Immature natural killer cell (primary cell): ENCODE measurements around the gene CHST11. TPM values are rescaled to one million over a fixed set of nuclear protein-coding genes. Genes with fewer than 3 reads are reported as not detected.
"Not testable (repeated sequence)": the region's sequence is repeated elsewhere in the genome, so short reads cannot be mapped to it uniquely, and the experiment has no call there.

Experiments used
- DNase-seq, 3 donors: peaks; one replicate each; pipeline ENCODE4 v3.0.0; 2022; ENCODE audit warnings: mixed read lengths in 1 of 3
- H3K27ac Mint-ChIP-seq, 6 donors: one replicate each; pipeline ENCODE4 v1.8.0; 2020; ENCODE audit warnings: mixed read lengths in 6 of 6, mild to moderate bottlenecking in 5 of 6, inconsistent platforms in 4 of 6, moderate library complexity in 3 of 6
- H3K27me3 Mint-ChIP-seq, 3 donors: one replicate each; pipeline ENCODE4 v1.8.0; 2020 to 2021; ENCODE audit warnings: low read depth in 3 of 3, mild to moderate bottlenecking in 3 of 3, mixed read lengths in 3 of 3, moderate library complexity in 3 of 3, inconsistent platforms in 1 of 3
- H3K36me3 Mint-ChIP-seq, 3 donors: one replicate each; pipeline ENCODE4 v1.8.0; 2020; ENCODE audit warnings: mixed read lengths in 3 of 3, inconsistent platforms in 2 of 3, mild to moderate bottlenecking in 2 of 3
- H3K4me1 Mint-ChIP-seq, 2 donors: one replicate each; pipeline ENCODE4 v1.8.0; 2020; ENCODE audit warnings: inconsistent platforms in 2 of 2, mild to moderate bottlenecking in 2 of 2, mixed read lengths in 2 of 2, moderate library complexity in 1 of 2
- H3K4me3 Mint-ChIP-seq, 5 donors: one replicate each; pipeline ENCODE4 v1.8.0; 2020; ENCODE audit warnings: mild to moderate bottlenecking in 5 of 5, mixed read lengths in 5 of 5, inconsistent platforms in 3 of 5, moderate library complexity in 3 of 5
- H3K9me3 Mint-ChIP-seq, 6 donors: one replicate each; pipeline ENCODE4 v1.8.0; 2020; ENCODE audit warnings: mild to moderate bottlenecking in 6 of 6, mixed read lengths in 6 of 6, inconsistent platforms in 4 of 6, moderate library complexity in 3 of 6
- polyA plus RNA-seq, 3 donors: library from polyadenylated mRNA; unstranded; fragments of 300-500 nt; fragmentation: Illumina TruSeq; gene quantifications; one replicate each; pipeline ENCODE4 v1.2.3, GENCODE V29; 2021

Gene CHST11
- polyA plus RNA-seq, 3 donors from 2014 or later = 42.5 to 90.1 (median 78.4) TPM

GRCh38 chr12:104520242-104520900, 63.6 kb downstream of the CHST11 start:
- no peaks in the 10 kb centered on the region for H3K9me3 Mint-ChIP-seq
- peak overlapping the region; percentile 67 to 84 (median 81) for H3K4me3 Mint-ChIP-seq
- no peaks in the 10 kb centered on the region for H3K36me3 Mint-ChIP-seq
- H3K4me1 Mint-ChIP-seq = peaks cover 96 to 99% of the 10 kb centered on the region in 2 donors
- H3K27me3 Mint-ChIP-seq = peaks cover 3 to 7% (median 4%) of the 10 kb centered on the region in 3 donors
- H3K27ac Mint-ChIP-seq = peak overlapping the region; percentile 87 to 96 (median 94)
- peak in 2 of 3 donors; percentile 36 to 38 for DNase-seq

DNA sequence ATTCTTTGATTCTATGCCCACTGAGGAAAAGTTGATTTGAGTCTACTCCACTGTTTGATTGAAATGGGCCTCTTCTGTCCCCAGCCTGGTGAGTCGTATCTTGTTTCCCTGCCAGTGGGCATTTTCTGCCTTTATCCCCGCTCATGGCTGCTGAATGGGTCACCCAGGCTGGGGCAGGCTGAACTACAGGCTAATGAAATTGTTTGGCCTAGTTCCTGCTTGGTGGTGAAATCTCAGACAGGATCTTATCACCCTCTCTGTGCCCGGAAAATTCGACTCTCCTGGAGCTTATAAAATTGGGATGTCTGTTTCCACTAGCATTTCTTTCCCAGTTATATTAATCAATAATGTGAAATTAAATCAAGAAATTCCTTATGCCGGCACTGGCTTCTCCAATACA, 65.0 kb downstream of the CHST11 start:
- H3K9me3 Mint-ChIP-seq = no peaks in the 10 kb centered on the region
- peak overlapping the region; percentile 20 to 96 (median 90) for H3K27ac Mint-ChIP-seq
- peak overlapping the region in 1 of 5 donors; percentile 52 for H3K4me3 Mint-ChIP-seq
- H3K27me3 Mint-ChIP-seq = peaks cover 3 to 7% (median 4%) of the 10 kb centered on the region in 3 donors
- no peak for DNase-seq
- no peaks in the 10 kb centered on the region for H3K36me3 Mint-ChIP-seq
- peaks cover 96 to 99% of the 10 kb centered on the region in 2 donors for H3K4me1 Mint-ChIP-seq

DNA sequence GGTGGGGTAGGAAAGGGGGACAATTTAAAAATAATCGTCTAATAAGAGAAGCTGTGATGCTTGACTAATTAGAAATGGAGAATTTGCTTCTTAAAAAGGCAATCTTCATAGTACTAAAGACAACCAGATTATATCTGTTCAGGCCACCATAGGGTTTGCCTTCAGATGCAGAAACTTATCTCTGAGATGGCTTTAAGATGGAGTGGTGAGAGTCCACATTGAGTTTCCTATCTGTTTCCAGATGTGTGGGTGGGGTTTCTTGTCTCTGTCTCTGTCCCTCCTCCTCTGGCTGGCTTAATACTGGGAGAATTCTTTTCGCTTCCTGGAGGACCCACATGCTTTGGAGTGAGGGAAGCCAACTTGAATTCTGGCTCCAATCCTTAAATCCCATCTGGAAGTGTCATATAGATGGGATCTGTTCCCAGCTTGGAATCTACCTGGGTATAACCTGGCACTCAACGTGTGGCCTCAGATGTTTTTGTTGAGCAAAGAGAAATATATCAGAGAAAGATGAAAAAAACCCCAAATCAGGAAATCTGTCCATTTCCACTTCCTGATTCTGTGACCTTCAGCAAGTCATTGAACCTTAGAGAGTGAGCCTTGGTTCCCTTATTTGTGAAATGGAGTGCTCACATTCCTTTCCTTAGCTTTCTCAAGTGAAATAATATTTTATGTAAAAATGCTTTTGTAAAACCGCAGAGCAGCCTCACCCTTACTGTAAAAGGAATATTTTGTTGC, 66.4 kb downstream of the CHST11 start:
- Mint-ChIP-seq H3K36me3 (no peaks in the 10 kb centered on the region), H3K4me3 (peak overlapping the region in 4 of 5 donors; percentile 21 to 56 (median 44)), H3K27me3 (peaks cover 3 to 9% (median 4%) of the 10 kb centered on the region in 3 donors), H3K9me3 (no peaks in the 10 kb centered on the region), H3K27ac (peak overlapping the region; percentile 39 to 78 (median 71)), H3K4me1 (peaks cover 96 to 99% of the 10 kb centered on the region in 2 donors)
- no peak for DNase-seq

- peak overlapping the region; percentile 15 to 85 (median 73) for H3K27ac Mint-ChIP-seq
- H3K9me3 Mint-ChIP-seq = no peaks in the 10 kb centered on the region
- peak overlapping the region; percentile 12 to 56 (median 34) for H3K4me3 Mint-ChIP-seq
- no peak for DNase-seq
- peaks cover 97 to 99% of the 10 kb centered on the region in 2 donors for H3K4me1 Mint-ChIP-seq
- no peaks in the 10 kb centered on the region for H3K36me3 Mint-ChIP-seq
- peaks cover 0 to 5% (median 2%) of the 10 kb centered on the region in 3 donors for H3K27me3 Mint-ChIP-seq
These were observed 67.5 kb downstream of the CHST11 start for GRCh38 chr12:104524034-104524832.

DNA sequence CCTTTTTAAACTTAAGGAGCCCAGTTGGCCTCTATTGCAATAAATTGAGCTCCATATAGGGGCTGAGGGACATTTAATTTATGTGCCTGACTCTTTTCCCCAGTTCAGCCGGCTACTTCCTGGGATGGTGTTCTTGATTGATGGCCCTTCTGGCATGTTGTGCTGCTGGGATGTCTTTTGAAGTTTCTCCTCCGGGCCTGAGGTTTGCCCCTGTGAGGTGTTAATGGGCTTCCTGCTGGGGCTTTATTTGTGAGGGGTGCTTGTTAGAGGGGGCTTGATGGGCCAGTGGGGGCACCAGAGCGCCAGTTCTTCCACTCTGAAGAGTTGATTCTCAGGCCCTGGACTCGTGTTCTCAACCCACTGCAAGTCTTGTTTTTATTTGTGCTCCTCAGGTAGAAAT, 69.6 kb downstream of the CHST11 start:
- no peaks in the 10 kb centered on the region for H3K36me3 Mint-ChIP-seq
- H3K4me1 Mint-ChIP-seq = peaks cover 93 to 99% of the 10 kb centered on the region in 2 donors
- H3K27ac Mint-ChIP-seq = peak overlapping the region in 5 of 6 donors; percentile 7 to 73 (median 27)
- peaks cover 0 to 2% (median 0%) of the 10 kb centered on the region in 3 donors for H3K27me3 Mint-ChIP-seq
- H3K4me3 Mint-ChIP-seq = no peak overlapping the region
- no peaks in the 10 kb centered on the region for H3K9me3 Mint-ChIP-seq
- DNase-seq = no peak

DNA sequence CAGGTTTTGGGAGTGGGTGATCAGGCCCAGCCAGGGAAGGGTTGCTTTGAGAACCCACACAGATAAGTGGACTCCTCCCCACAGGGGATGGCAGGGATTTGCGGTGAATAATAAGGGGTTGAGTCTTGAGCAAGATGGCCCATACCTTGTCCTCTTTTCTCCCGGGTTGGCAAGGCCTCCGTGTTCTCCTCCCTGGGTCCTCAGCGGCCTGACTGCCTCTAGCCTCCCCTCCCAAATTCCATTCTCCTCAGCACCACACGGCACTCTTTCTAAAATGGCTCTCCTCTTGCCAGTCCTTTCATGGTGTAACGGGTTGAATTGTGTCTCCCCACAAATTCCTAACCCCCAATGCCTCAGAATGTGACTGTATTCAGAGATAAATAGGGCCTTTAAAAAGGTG, 70.0 kb downstream of the CHST11 start:
- Mint-ChIP-seq H3K36me3 (no peaks in the 10 kb centered on the region), H3K27me3 (peaks cover 0 to 2% (median 0%) of the 10 kb centered on the region in 3 donors), H3K4me3 (peak overlapping the region in 1 of 5 donors; percentile 55), H3K9me3 (no peaks in the 10 kb centered on the region), H3K4me1 (peaks cover 93 to 99% of the 10 kb centered on the region in 2 donors), H3K27ac (peak overlapping the region in 5 of 6 donors; percentile 19 to 73 (median 27))
- DNase-seq = no peak

- not testable (repeated sequence) for DNase-seq, H3K9me3 Mint-ChIP-seq, H3K36me3 Mint-ChIP-seq, H3K27me3 Mint-ChIP-seq
- H3K4me3 Mint-ChIP-seq = peak overlapping the region in 2 of 5 donors; percentile 5 to 8
- peak overlapping the region; percentile 17 to 79 (median 49) for H3K27ac Mint-ChIP-seq
- peaks cover 95 to 100% of the 10 kb centered on the region in 2 donors for H3K4me1 Mint-ChIP-seq
These were observed 70.9 kb downstream of the CHST11 start for GRCh38 chr12:104527653-104528052.

- H3K4me1 Mint-ChIP-seq = peaks cover 95 to 100% of the 10 kb centered on the region in 2 donors
- no peak for DNase-seq
- H3K27me3 Mint-ChIP-seq = peaks cover 0 to 2% (median 2%) of the 10 kb centered on the region in 3 donors
- H3K27ac Mint-ChIP-seq = peak overlapping the region in 3 of 6 donors; percentile 22 to 70 (median 38)
- H3K36me3 Mint-ChIP-seq = no peaks in the 10 kb centered on the region
- no peaks in the 10 kb centered on the region for H3K9me3 Mint-ChIP-seq
- no peak overlapping the region for H3K4me3 Mint-ChIP-seq
These were observed 72.6 kb downstream of the CHST11 start for GRCh38 chr12:104529130-104529874.

DNA sequence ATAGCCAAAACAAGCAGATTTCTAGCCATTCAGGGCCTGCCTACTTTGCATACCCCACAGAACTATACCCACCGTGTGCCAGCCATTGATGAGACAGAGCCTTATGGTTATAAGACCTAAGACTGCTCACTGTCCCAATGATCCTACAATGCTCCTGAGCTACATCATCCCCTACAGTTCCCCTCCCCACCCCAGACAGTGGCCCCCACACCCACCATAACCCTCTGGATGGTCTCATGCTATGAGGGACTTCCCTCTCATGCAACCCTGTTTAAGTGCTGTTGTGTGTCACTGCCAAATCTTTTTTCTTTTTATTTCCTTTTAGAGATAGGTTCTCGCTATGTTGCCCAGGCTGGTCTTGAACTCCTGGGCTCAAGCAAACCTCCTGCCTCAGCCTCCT, 75.9 kb downstream of the CHST11 start:
- no peak for DNase-seq
- Mint-ChIP-seq H3K4me1 (peaks cover 92 to 100% of the 10 kb centered on the region in 2 donors), H3K9me3 (no peaks in the 10 kb centered on the region), H3K36me3 (no peaks in the 10 kb centered on the region), H3K27me3 (peaks cover 0 to 2% (median under 1%) of the 10 kb centered on the region in 3 donors), H3K4me3 (no peak overlapping the region), H3K27ac (peak overlapping the region in 4 of 6 donors; percentile 17 to 50 (median 27))

- Mint-ChIP-seq H3K4me1 (peaks cover 90 to 100% of the 10 kb centered on the region in 2 donors), H3K27ac (peak overlapping the region in 3 of 6 donors; percentile 3 to 50 (median 24)), H3K36me3 (no peaks in the 10 kb centered on the region)
These were observed 76.4 kb downstream of the CHST11 start for GRCh38 chr12:104533134-104533533.

DNA sequence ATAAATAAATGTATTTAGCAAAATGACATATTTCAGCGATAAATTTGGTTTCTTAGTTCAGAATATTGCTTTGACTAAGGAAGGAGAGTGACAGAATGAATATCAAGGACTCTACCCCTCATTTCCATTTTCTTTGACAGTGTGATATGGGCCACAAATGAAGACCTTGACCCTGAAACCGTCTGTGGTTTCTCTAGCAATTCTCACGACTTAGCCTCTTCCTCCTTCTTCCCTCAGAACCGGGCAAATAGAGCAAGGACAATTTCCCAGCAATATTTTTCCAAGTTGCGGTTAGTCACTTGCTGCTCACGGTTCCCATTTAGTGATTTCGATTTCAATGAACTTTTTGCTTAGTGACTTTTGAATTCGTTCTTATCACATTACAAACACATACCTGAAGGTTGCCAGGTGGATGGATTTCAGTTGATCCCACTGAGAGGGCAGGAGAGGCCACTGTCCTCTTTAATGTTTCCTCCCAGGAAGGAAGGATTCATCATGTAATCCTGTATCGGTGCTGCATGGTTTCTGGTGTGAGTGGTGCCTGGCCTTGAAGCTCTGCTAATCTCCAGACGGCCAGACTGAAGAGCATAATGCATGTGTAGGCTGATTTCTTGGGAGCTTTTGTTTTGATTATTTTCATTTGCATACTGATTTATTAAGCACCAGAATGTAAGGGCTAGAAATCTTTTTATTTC, 77.6 kb downstream of the CHST11 start:
- H3K9me3 Mint-ChIP-seq = no peaks in the 10 kb centered on the region
- peak overlapping the region; percentile 3 to 51 (median 43) for H3K27ac Mint-ChIP-seq
- peak overlapping the region in 3 of 5 donors; percentile 8 to 59 (median 48) for H3K4me3 Mint-ChIP-seq
- DNase-seq = no peak
- peaks cover 89 to 100% of the 10 kb centered on the region in 2 donors for H3K4me1 Mint-ChIP-seq
- peaks cover 0 to 4% (median 0%) of the 10 kb centered on the region in 3 donors for H3K27me3 Mint-ChIP-seq
- no peaks in the 10 kb centered on the region for H3K36me3 Mint-ChIP-seq

More at GRCh38 chr12:104533134-104533533, 76.4 kb downstream of the CHST11 start:
- H3K9me3 Mint-ChIP-seq = no peaks in the 10 kb centered on the region
- peaks cover 0 to 2% (median 0%) of the 10 kb centered on the region in 3 donors for H3K27me3 Mint-ChIP-seq
- H3K4me3 Mint-ChIP-seq = no peak overlapping the region
- DNase-seq = no peak

DNA sequence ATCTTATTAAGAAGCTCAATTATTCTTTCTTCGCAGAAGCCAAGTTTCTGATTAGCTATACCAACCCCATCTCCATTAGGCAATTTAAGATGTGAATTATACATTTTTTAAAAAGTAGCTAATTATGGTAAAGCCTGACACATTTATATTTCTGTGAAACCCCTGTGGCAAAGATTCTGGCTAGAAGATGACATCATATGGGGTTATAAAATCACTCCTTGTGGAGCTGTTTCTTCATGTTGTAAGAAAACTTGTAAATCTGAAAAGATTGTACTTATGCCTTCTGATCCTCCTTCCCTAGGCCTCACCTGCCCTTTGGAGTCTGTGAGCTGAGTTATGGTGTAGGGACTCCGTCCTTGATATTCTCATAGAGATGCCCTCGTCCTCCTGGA, 78.1 kb downstream of the CHST11 start:
- Mint-ChIP-seq H3K27me3 (peaks cover 0 to 4% (median 0%) of the 10 kb centered on the region in 3 donors), H3K36me3 (no peaks in the 10 kb centered on the region), H3K9me3 (no peaks in the 10 kb centered on the region), H3K4me3 (peak overlapping the region in 1 of 5 donors; percentile 22), H3K4me1 (peaks cover 87 to 100% of the 10 kb centered on the region in 2 donors), H3K27ac (peak overlapping the region in 5 of 6 donors; percentile 3 to 51 (median 48))
- DNase-seq = no peak
